GM21423 (cell line): Measurements from ENCODE around the gene POR.
A peak's percentile ranks its signal among the peaks of the same experiment; 100 is the strongest.
"Not testable (repeated sequence)": the region's sequence is repeated elsewhere in the genome, so short reads cannot be mapped to it uniquely, and the experiment has no call there.

Source experiments
- ATAC-seq: cut with Tn5 transposase; IDR thresholded peaks from one replicate; pipeline ENCODE4 v1.9.1; 2021; ENCODE audit warnings: mild to moderate bottlenecking, moderate library complexity; ENCODE audit not compliant: unreplicated experiment

The POR gene

GRCh38 chr7:75914655-75915415, at the start of gene POR:
Gene POR (plus strand): TSS chr7:75915155. CDS start chr7:75954002, 38,847 bp downstream.
- peak; percentile 91 for ATAC-seq

GRCh38 chr7:75866114-75866488, 48.9 kb upstream of the POR start:
- no peak for ATAC-seq

GRCh38 chr7:75866489-75867389, 48.2 kb upstream of the POR start:
- no peak for ATAC-seq

GRCh38 chr7:75867390-75867717, 47.6 kb upstream of the POR start:
- ATAC-seq = no peak

- no peak for ATAC-seq
Observed at GRCh38 chr7:75868153-75868552, 46.8 kb upstream of the POR start.

GRCh38 chr7:75869776-75870379, 45.1 kb upstream of the POR start:
- ATAC-seq = no peak

GRCh38 chr7:75870557-75871161, 44.3 kb upstream of the POR start:
- no peak for ATAC-seq

GRCh38 chr7:75872073-75872782, 42.7 kb upstream of the POR start:
- no peak for ATAC-seq

GRCh38 chr7:75874180-75874579, 40.8 kb upstream of the POR start:
- ATAC-seq = not testable (repeated sequence)

GRCh38 chr7:75875113-75876080, 39.6 kb upstream of the POR start:
- no peak for ATAC-seq

GRCh38 chr7:75876126-75876881, 38.7 kb upstream of the POR start:
- no peak for ATAC-seq

GRCh38 chr7:75878312-75878768, 36.6 kb upstream of the POR start:
- ATAC-seq = peak; percentile 17

- peak; percentile 95 for ATAC-seq
Observed at GRCh38 chr7:75878769-75879611, 36.0 kb upstream of the POR start, which contains the start of gene RHBDD2. Gene RHBDD2 (plus strand): TSS chr7:75879034. CDS start chr7:75879083, 49 bp downstream.

GRCh38 chr7:75879771-75880184, 35.2 kb upstream of the POR start:
- no peak for ATAC-seq

- no peak for ATAC-seq
Observed at GRCh38 chr7:75880242-75880641, 34.7 kb upstream of the POR start.

- no peak for ATAC-seq
Observed at GRCh38 chr7:75881436-75882095, 33.4 kb upstream of the POR start.

GRCh38 chr7:75883265-75883824, 31.6 kb upstream of the POR start:
- ATAC-seq = not testable (repeated sequence)
